ENCODE data around the gene CACNA2D1.
"Not testable (repeated sequence)": the region's sequence is repeated elsewhere in the genome, so short reads cannot be mapped to it uniquely, and the experiment has no call there.

The CACNA2D1 gene

DNA sequence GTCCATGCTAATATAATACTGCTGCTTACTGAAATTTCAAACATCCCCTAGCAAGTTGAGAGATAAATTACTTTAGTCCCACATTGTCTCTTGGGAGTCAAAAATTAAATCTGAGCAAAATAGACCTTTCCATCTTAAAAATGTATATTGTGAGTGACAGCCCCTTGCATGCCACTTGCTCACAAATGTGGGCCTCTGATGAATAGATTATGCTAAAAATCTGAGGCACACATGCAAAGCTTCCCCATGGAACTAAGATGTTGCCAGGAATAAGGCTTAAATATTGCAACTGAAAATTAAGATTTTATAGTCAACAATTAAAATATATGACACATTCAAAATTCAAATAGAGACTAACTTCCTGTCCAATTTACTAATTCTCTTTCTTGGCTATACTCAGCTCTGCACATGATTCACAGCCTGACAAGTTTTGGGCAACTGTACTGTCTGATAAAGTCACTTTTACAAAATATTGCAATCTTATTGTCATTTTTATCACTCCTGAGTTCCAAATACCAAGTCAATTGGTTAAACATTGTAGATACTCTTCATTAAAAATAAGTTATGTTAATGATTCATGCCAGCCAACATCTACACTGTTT lies 301.2 kb downstream of the CACNA2D1 start:
- TF ChIP-seq ARNT (IDR thresholded peaks at IDR 0.05) (no peak), SP1 (IDR thresholded peaks at IDR 0.05) (no peak), NFRKB (IDR thresholded peaks at IDR 0.05) (no peak), L3MBTL2 (conservative IDR thresholded peaks at IDR 0.05) (no peak), CTBP1 (IDR thresholded peaks at IDR 0.05; ENCODE audit: borderline replicate concordance) (no peak), SUZ12 (IDR thresholded peaks at IDR 0.05) (no peak), HDGF (IDR thresholded peaks at IDR 0.05; ENCODE audit: borderline replicate concordance) (no peak), LEF1 (IDR thresholded peaks at IDR 0.05; ENCODE audit: borderline replicate concordance) (no peak), ELF4 (IDR thresholded peaks at IDR 0.05) (no peak), ZNF384 (IDR thresholded peaks at IDR 0.05) (no peak), TARDBP (IDR thresholded peaks at IDR 0.05) (no peak), BHLHE40 (IDR thresholded peaks at IDR 0.05; ENCODE audit: borderline replicate concordance) (no peak), FOXK2 (IDR thresholded peaks at IDR 0.05) (no peak), FOXA1 (IDR thresholded peaks at IDR 0.05) (no peak), FOXM1 (IDR thresholded peaks at IDR 0.05; ENCODE audit: borderline replicate concordance) (no peak)
- TF ChIP-seq, protein P1, sequence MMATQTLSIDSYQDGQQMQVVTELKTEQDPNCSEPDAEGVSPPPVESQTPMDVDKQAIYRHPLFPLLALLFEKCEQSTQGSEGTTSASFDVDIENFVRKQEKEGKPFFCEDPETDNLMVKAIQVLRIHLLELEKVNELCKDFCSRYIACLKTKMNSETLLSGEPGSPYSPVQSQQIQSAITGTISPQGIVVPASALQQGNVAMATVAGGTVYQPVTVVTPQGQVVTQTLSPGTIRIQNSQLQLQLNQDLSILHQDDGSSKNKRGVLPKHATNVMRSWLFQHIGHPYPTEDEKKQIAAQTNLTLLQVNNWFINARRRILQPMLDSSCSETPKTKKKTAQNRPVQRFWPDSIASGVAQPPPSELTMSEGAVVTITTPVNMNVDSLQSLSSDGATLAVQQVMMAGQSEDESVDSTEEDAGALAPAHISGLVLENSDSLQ (IDR thresholded peaks at IDR 0.05): no peak
- ChIA-PET CTCF (no interaction called here), POLR2A (no interaction called here)
- DNase-seq (ENCODE audit: extremely low spot score): no peak

DNA sequence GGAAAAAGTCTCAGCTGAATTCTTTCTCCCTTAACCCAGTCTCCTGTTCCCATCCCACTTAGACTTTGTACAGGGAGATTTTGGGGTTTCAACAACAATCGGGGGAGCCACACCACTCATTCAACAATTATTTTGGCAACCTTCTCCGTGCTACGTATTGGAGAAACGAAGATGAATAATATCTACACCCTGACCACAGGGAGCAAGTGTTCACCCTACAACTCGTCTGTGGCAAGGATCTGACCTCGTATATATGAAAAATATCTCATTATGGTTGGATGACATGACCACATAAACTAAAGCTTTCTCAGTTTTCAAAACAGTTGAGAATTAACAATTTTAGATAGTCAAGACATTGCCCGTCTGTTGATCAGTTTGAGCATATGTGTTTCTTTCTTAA lies 302.1 kb downstream of the CACNA2D1 start:
- CTCF ChIA-PET: no interaction called here
- DNase-seq (ENCODE audit: extremely low spot score): no peak
- TF ChIP-seq SP1 (IDR thresholded peaks at IDR 0.05) (no peak), HDGF (IDR thresholded peaks at IDR 0.05; ENCODE audit: borderline replicate concordance) (no peak), FOXK2 (IDR thresholded peaks at IDR 0.05) (no peak), NFRKB (IDR thresholded peaks at IDR 0.05) (no peak), L3MBTL2 (conservative IDR thresholded peaks at IDR 0.05) (no peak)
- POLR2A ChIA-PET: no interaction called here

DNA sequence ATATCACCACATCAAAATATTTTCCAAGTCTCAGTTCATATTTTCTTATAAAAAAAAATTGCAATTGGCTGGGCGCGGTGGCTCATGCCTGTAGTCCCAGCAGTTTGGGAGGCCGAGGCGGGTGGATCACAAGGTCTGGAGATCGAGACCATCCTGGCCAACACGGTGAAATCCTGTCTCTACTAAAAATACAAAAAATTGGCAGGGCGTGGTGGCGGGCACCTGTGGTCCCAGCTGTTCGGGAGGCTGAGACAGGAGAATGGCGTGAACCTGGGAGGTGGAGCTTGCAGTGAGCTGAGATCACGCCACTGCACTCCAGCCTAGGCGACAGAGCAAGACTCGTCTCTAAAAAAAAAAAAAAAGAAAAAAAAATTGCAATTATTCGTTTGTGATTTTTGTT lies 303.0 kb downstream of the CACNA2D1 start:
- CTCF ChIA-PET; POLR2A ChIA-PET; DNase-seq (ENCODE audit: extremely low spot score): not testable (repeated sequence)

DNA sequence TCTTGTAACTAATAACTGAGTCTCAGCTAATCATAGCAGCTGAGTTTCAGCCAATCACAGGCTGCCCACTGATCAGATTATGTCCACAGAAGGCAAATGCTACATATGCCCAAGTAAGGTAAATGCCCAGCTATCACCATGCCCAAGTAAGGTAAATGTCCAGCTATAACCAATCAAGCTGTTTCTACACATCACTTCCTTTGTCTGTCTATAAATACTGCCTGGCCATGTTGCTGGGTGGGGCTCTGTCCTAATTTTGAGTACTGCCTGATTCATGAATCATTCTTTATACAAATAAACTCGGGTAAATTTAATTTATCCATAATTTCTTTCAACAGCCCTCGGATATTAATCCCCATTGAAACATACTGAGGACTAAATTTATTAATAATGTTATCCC lies 312.4 kb downstream of the CACNA2D1 start:
- TF ChIP-seq ZNF384 (IDR thresholded peaks at IDR 0.05) (no peak), SUZ12 (IDR thresholded peaks at IDR 0.05) (no peak), ELF4 (IDR thresholded peaks at IDR 0.05) (no peak), L3MBTL2 (conservative IDR thresholded peaks at IDR 0.05) (no peak), HDGF (IDR thresholded peaks at IDR 0.05; ENCODE audit: borderline replicate concordance) (no peak), CTBP1 (IDR thresholded peaks at IDR 0.05; ENCODE audit: borderline replicate concordance) (no peak), BHLHE40 (IDR thresholded peaks at IDR 0.05; ENCODE audit: borderline replicate concordance) (no peak), FOXK2 (IDR thresholded peaks at IDR 0.05) (no peak), SP1 (IDR thresholded peaks at IDR 0.05) (no peak), NFRKB (IDR thresholded peaks at IDR 0.05) (no peak), TARDBP (IDR thresholded peaks at IDR 0.05) (no peak), LEF1 (IDR thresholded peaks at IDR 0.05; ENCODE audit: borderline replicate concordance) (no peak)
- TF ChIP-seq, protein P1 (IDR thresholded peaks at IDR 0.05): no peak
- ChIA-PET POLR2A (no interaction called here), CTCF (no interaction called here)
- DNase-seq (ENCODE audit: extremely low spot score): no peak

DNA sequence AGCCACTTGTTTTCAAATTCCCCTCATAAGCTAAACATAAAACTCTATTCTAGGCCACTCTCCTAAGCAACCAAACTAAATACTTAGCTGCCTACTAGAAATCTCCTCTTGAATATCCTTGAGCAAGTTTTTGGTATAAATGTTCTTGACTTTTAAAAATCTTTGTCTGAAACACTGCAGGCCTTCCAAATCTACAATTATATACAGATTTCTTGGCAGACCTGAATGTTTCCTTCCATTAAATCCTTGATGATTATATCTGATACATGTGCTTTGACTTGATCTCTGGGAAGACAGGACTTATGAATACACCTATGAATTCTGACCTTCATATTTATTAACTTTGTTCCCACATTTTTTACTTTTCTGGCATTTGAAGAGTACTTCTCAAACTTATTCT lies 314.5 kb downstream of the CACNA2D1 start:
- TF ChIP-seq FOXM1 (IDR thresholded peaks at IDR 0.05; ENCODE audit: borderline replicate concordance) (no peak), ZNF384 (IDR thresholded peaks at IDR 0.05) (no peak), CTBP1 (IDR thresholded peaks at IDR 0.05; ENCODE audit: borderline replicate concordance) (no peak), ARNT (IDR thresholded peaks at IDR 0.05) (no peak), FOXA1 (IDR thresholded peaks at IDR 0.05) (no peak), NFRKB (IDR thresholded peaks at IDR 0.05) (no peak), BHLHE40 (IDR thresholded peaks at IDR 0.05; ENCODE audit: borderline replicate concordance) (no peak), SP1 (IDR thresholded peaks at IDR 0.05) (no peak), SUZ12 (IDR thresholded peaks at IDR 0.05) (no peak), TARDBP (IDR thresholded peaks at IDR 0.05) (no peak), FOXK2 (IDR thresholded peaks at IDR 0.05) (no peak), LEF1 (IDR thresholded peaks at IDR 0.05; ENCODE audit: borderline replicate concordance) (no peak), HDGF (IDR thresholded peaks at IDR 0.05; ENCODE audit: borderline replicate concordance) (no peak)
- TF ChIP-seq, protein P1 (IDR thresholded peaks at IDR 0.05): no peak
- DNase-seq (ENCODE audit: extremely low spot score): no peak
- ChIA-PET CTCF (no interaction called here), POLR2A (no interaction called here)

GRCh38 chr7:82128546-82128945 lies 315.0 kb downstream of the CACNA2D1 start:
- no peak for DNase-seq (ENCODE audit: extremely low spot score)
- ChIA-PET CTCF (no interaction called here), POLR2A (no interaction called here)
- TF ChIP-seq ELF4 (IDR thresholded peaks at IDR 0.05) (no peak), SP1 (IDR thresholded peaks at IDR 0.05) (no peak), HDGF (IDR thresholded peaks at IDR 0.05; ENCODE audit: borderline replicate concordance) (no peak), ARNT (IDR thresholded peaks at IDR 0.05) (no peak), LEF1 (IDR thresholded peaks at IDR 0.05; ENCODE audit: borderline replicate concordance) (no peak), FOXM1 (IDR thresholded peaks at IDR 0.05; ENCODE audit: borderline replicate concordance) (no peak)
- TF ChIP-seq, protein P1 (IDR thresholded peaks at IDR 0.05): no peak
